ENCODE results near the gene HPCAL1.

HPCAL1 gene

GRCh38 chr2:10269711-10270610, 32.7 kb upstream of the HPCAL1 start:
- 89 to 91% methylated on average over 9 to 14 of the region's 15 CpGs for WGBS, 2 experiments (ENCODE audit: insufficient coverage in 2 of 2)
- Histone ChIP-seq H3K36me3 (ENCODE audit: control insufficient read depth, insufficient read depth, low read length) (no peaks in the 10 kb centered on the region), H3K27ac (ENCODE audit: low read depth, low read length, severe bottlenecking) (no peak overlapping the region), H3K4me1 (ENCODE audit: control insufficient read depth, insufficient read depth, low read length, poor library complexity, severe bottlenecking) (peaks cover 4% of the 10 kb centered on the region), H3K4me3 (ENCODE audit: extremely low read depth, insufficient read depth, low read length, poor library complexity, severe bottlenecking) (no peak overlapping the region), H3K9me3 (ENCODE audit: control insufficient read depth, low read length) (no peaks in the 10 kb centered on the region)

- H3K27ac ChIP-seq (ENCODE audit: low read depth, low read length, severe bottlenecking) = no peak overlapping the region
- no peak overlapping the region for H3K4me3 ChIP-seq (ENCODE audit: extremely low read depth, insufficient read depth, low read length, poor library complexity, severe bottlenecking)
- no peaks in the 10 kb centered on the region for H3K36me3 ChIP-seq (ENCODE audit: control insufficient read depth, insufficient read depth, low read length)
- H3K4me1 ChIP-seq (ENCODE audit: control insufficient read depth, insufficient read depth, low read length, poor library complexity, severe bottlenecking) = peaks cover 4% of the 10 kb centered on the region
- H3K9me3 ChIP-seq (ENCODE audit: control insufficient read depth, low read length) = no peaks in the 10 kb centered on the region
- 85 to 87% methylated on average over 11 to 15 of the region's 15 CpGs for WGBS, 2 experiments (ENCODE audit: insufficient coverage in 2 of 2)
Measured at GRCh38 chr2:10271509-10271908, 31.2 kb upstream of the HPCAL1 start.

- H3K4me3 ChIP-seq (ENCODE audit: extremely low read depth, insufficient read depth, low read length, poor library complexity, severe bottlenecking) = no peak overlapping the region
- no peaks in the 10 kb centered on the region for H3K36me3 ChIP-seq (ENCODE audit: control insufficient read depth, insufficient read depth, low read length)
- WGBS, 2 experiments (ENCODE audit: insufficient coverage in 2 of 2) = 96 to 100% methylated on average over 1 to 2 of the region's 6 CpGs
- no peaks in the 10 kb centered on the region for H3K9me3 ChIP-seq (ENCODE audit: control insufficient read depth, low read length)
- peaks cover 4% of the 10 kb centered on the region for H3K4me1 ChIP-seq (ENCODE audit: control insufficient read depth, insufficient read depth, low read length, poor library complexity, severe bottlenecking)
- H3K27ac ChIP-seq (ENCODE audit: low read depth, low read length, severe bottlenecking) = no peak overlapping the region
Measured at GRCh38 chr2:10271946-10272345, 30.8 kb upstream of the HPCAL1 start.

GRCh38 chr2:10272464-10272863, 30.2 kb upstream of the HPCAL1 start:
- H3K4me1 ChIP-seq (ENCODE audit: control insufficient read depth, insufficient read depth, low read length, poor library complexity, severe bottlenecking) = peaks cover 4% of the 10 kb centered on the region
- no peaks in the 10 kb centered on the region for H3K9me3 ChIP-seq (ENCODE audit: control insufficient read depth, low read length)
- WGBS, 2 experiments (ENCODE audit: insufficient coverage in 2 of 2) = 95 to 96% methylated on average over 8 to 10 of the region's 10 CpGs
- H3K4me3 ChIP-seq (ENCODE audit: extremely low read depth, insufficient read depth, low read length, poor library complexity, severe bottlenecking) = no peak overlapping the region
- H3K27ac ChIP-seq (ENCODE audit: low read depth, low read length, severe bottlenecking) = no peak overlapping the region
- H3K36me3 ChIP-seq (ENCODE audit: control insufficient read depth, insufficient read depth, low read length) = no peaks in the 10 kb centered on the region

- Histone ChIP-seq H3K36me3 (ENCODE audit: control insufficient read depth, insufficient read depth, low read length) (no peaks in the 10 kb centered on the region), H3K27ac (ENCODE audit: low read depth, low read length, severe bottlenecking) (no peak overlapping the region), H3K4me1 (ENCODE audit: control insufficient read depth, insufficient read depth, low read length, poor library complexity, severe bottlenecking) (peaks cover 9% of the 10 kb centered on the region), H3K4me3 (ENCODE audit: extremely low read depth, insufficient read depth, low read length, poor library complexity, severe bottlenecking) (no peak overlapping the region), H3K9me3 (ENCODE audit: control insufficient read depth, low read length) (no peaks in the 10 kb centered on the region)
- WGBS, 2 experiments (ENCODE audit: insufficient coverage in 2 of 2) = 92 to 95% methylated on average over 12 to 22 of the region's 22 CpGs
Measured at GRCh38 chr2:10273215-10274175, 29.2 kb upstream of the HPCAL1 start.

GRCh38 chr2:10274376-10274775, 28.3 kb upstream of the HPCAL1 start:
- H3K4me1 ChIP-seq (ENCODE audit: control insufficient read depth, insufficient read depth, low read length, poor library complexity, severe bottlenecking) = peaks cover 13% of the 10 kb centered on the region
- WGBS, 2 experiments (ENCODE audit: insufficient coverage in 2 of 2) = 94 to 96% methylated on average over 9 to 14 of the region's 14 CpGs
- H3K9me3 ChIP-seq (ENCODE audit: control insufficient read depth, low read length) = no peaks in the 10 kb centered on the region
- no peaks in the 10 kb centered on the region for H3K36me3 ChIP-seq (ENCODE audit: control insufficient read depth, insufficient read depth, low read length)
- no peak overlapping the region for H3K27ac ChIP-seq (ENCODE audit: low read depth, low read length, severe bottlenecking)
- no peak overlapping the region for H3K4me3 ChIP-seq (ENCODE audit: extremely low read depth, insufficient read depth, low read length, poor library complexity, severe bottlenecking)

GRCh38 chr2:10274983-10275802, 27.5 kb upstream of the HPCAL1 start:
- Histone ChIP-seq H3K4me3 (ENCODE audit: extremely low read depth, insufficient read depth, low read length, poor library complexity, severe bottlenecking) (no peak overlapping the region), H3K9me3 (ENCODE audit: control insufficient read depth, low read length) (no peaks in the 10 kb centered on the region), H3K36me3 (ENCODE audit: control insufficient read depth, insufficient read depth, low read length) (no peaks in the 10 kb centered on the region), H3K4me1 (ENCODE audit: control insufficient read depth, insufficient read depth, low read length, poor library complexity, severe bottlenecking) (peaks cover 13% of the 10 kb centered on the region), H3K27ac (ENCODE audit: low read depth, low read length, severe bottlenecking) (no peak overlapping the region)
- 92 to 94% methylated on average over 9 to 11 of the region's 15 CpGs for WGBS, 2 experiments (ENCODE audit: insufficient coverage in 2 of 2)

- Histone ChIP-seq H3K36me3 (ENCODE audit: control insufficient read depth, insufficient read depth, low read length) (no peaks in the 10 kb centered on the region), H3K27ac (ENCODE audit: low read depth, low read length, severe bottlenecking) (no peak overlapping the region)
- WGBS, 2 experiments (ENCODE audit: insufficient coverage in 2 of 2) = 85 to 87% methylated on average over 19 to 23 of the region's 23 CpGs
Measured at GRCh38 chr2:10276481-10277292, 26.0 kb upstream of the HPCAL1 start.

GRCh38 chr2:10277293-10278028, 25.2 kb upstream of the HPCAL1 start:
- peaks cover 13% of the 10 kb centered on the region for H3K4me1 ChIP-seq (ENCODE audit: control insufficient read depth, insufficient read depth, low read length, poor library complexity, severe bottlenecking)
- 92 to 95% methylated on average over 25 of the region's 26 CpGs for WGBS, 2 experiments (ENCODE audit: insufficient coverage in 2 of 2)
- H3K27ac ChIP-seq (ENCODE audit: low read depth, low read length, severe bottlenecking) = no peak overlapping the region
- H3K9me3 ChIP-seq (ENCODE audit: control insufficient read depth, low read length) = no peaks in the 10 kb centered on the region
- no peak overlapping the region for H3K4me3 ChIP-seq (ENCODE audit: extremely low read depth, insufficient read depth, low read length, poor library complexity, severe bottlenecking)
- no peaks in the 10 kb centered on the region for H3K36me3 ChIP-seq (ENCODE audit: control insufficient read depth, insufficient read depth, low read length)

More at GRCh38 chr2:10276481-10277292, 26.0 kb upstream of the HPCAL1 start:
- no peak overlapping the region for H3K4me3 ChIP-seq (ENCODE audit: extremely low read depth, insufficient read depth, low read length, poor library complexity, severe bottlenecking)
- peaks cover 8% of the 10 kb centered on the region for H3K4me1 ChIP-seq (ENCODE audit: control insufficient read depth, insufficient read depth, low read length, poor library complexity, severe bottlenecking)
- H3K9me3 ChIP-seq (ENCODE audit: control insufficient read depth, low read length) = no peaks in the 10 kb centered on the region

All from mesodermal cell (in vitro differentiated cells).